GM20000 (cell line): ENCODE measurements around the gene NTF4.
A peak's percentile ranks its signal among the peaks of the same experiment; 100 is the strongest.

Experiments used
- DNase-seq: peaks from one replicate; pipeline ENCODE4 v3.0.0; 2012; ENCODE audit warnings: low spot score
- CTCF ChIP-seq: IDR thresholded peaks from 2 replicates; pipeline ENCODE4 v1.5.1; 2012; ENCODE audit warnings: mild to moderate bottlenecking, control low read depth; ENCODE audit errors: extremely low read depth, missing control alignments

Gene NTF4

DNA sequence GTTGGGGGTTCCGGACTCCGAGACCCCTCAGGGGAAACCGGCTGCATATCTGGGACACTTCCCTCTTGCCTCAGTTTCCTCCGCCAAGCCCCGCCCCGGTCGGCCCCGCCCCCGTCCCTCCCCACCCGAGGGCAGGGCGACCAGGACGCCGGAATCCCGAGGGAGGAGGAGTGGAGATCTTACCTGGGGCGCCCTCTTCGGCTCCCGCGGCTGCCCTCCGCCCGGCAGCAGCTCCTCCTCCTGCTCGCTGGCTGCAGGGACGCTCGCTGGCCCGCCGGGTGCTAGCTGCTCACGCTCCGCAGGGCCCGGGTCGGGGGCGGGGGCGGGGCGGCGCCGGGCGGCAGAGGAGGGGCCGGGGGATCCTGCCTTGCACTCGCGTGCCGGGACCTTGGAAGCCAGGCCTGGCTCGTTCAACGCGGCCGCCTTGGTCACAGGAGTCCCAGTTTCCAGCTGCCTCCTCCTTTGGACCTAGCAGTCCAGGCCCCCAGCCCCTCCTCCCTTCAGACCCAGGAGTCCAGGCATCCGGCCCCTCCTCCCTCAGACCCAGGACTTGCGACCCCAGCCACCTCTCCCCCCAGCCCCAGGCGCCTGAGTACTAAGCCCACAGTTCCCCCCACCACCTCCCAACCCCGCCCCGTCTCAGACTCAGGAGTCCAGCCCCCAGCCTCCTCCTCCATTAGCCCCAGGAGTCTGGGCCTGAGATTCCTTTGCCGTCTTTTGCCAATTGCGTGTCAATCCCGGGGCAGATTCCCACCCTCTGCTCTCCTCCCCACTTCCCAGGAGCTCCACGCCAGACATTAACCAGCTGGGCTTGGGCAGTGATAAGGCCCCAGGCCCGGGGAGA, at the start of gene NTF4:
NTF4 (minus strand) TSS at position 51 of the 844 bp plus-strand sequence. CDS start 2,821 bp downstream, outside the sequence.
- DNase-seq, result peak; percentile 49
- no peak for TF ChIP-seq CTCF

GRCh38 chr19:49113762-49114629, 49.4 kb upstream of the NTF4 start, which contains the start of gene LIN7B:
TSS of gene LIN7B (plus strand) at chr19:49114370. CDS start at chr19:49114405, 35 bp downstream.
- DNase-seq, result peak; percentile 98
- peak; percentile 75 for TF ChIP-seq CTCF

DNA sequence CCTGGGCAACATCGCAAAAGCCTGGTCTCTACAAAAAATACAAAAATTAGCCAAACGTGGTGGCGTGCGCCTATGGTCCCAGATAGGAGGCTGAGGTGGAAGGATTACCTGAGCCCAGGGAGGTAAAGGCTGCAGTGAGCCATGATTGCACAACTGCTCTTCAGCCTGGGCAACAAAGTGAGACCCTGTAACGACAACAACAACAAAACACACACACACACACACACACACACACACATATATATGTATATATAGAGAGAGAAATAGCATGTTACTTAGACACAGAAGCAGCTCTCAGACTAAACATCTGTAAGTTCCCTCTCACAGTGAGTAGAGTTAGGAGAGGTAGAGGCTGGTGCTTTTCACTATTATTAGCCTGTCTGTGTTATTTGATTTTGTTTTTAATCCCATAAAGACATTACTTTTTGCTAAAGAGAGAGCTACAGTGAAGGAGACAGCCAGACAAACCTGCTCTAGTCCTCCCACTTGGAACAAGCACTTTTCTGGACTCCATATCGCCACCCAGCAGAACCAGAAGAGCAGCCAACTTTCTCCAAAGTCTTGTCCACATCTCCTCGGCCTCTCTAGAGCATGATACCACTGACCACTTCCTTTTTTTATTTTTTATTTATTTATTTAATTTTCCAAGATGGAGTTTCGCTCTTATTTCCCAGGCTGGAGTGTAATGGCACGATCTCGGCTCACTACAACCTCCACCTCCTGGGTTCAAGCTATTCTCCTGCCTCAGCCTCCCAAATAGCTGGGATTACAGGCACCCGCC, 46.8 kb upstream of the NTF4 start:
- no peak for TF ChIP-seq CTCF
- DNase-seq, result no peak

GRCh38 chr19:49110567-49110966, 45.9 kb upstream of the NTF4 start:
- no peak for TF ChIP-seq CTCF
- no peak for DNase-seq

DNA sequence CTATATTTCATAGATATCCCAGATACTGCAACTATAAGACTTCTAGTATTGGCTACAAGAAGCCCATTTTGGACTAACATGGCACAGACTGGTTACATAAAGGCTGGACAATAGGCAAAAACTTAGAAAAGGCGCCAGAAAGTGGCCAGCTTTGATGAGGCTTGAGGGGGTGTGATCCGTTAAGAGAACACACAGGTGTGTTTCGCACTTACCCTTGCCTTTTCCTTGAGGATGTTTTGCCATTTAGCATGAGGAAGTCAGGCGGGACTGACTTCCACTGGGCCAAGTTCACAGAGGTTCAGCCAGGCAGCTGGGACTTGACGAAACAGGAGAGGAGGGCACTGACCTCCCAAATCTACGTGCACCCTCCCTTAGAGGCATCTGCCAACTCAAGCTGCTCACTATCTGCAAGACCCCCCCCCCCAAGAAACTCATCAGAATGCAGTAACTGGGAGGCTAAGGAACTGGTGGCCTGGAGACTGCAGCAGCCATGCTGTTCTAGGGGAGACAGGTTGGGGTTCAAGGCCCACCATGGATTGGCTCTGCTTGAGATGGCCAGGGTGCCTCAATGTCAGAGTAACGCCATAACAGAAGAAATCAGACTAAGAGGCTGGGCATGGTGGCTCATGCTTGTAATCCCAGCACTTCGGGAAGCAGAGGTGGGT, 45.1 kb upstream of the NTF4 start:
- TF ChIP-seq CTCF, result no peak
- DNase-seq, result no peak

GRCh38 chr19:49109051-49109450, 44.4 kb upstream of the NTF4 start:
- no peak for TF ChIP-seq CTCF
- no peak for DNase-seq
